OCI-LY1 (cell line): ENCODE data around the gene NFIB.

Experiments
- H2AFZ ChIP-seq: fragments of 200-600 bp; sonication (generic), shearing (Covaris generic); 2 replicates; pipeline ENCODE4 v1.6.0; 2014; ENCODE audit warnings: antibody characterized with exemption, mild to moderate bottlenecking, low read length
- H3F3A ChIP-seq: fragments of 200-600 bp; sonication (generic), shearing (Covaris generic); 2 replicates; pipeline ENCODE4 v1.6.0; 2014; ENCODE audit warnings: mild to moderate bottlenecking, antibody characterized with exemption, low read length, moderate library complexity; ENCODE audit not compliant: insufficient read depth
- H3K27ac ChIP-seq: fragments of 200-600 bp; sonication (generic); 2 replicates; pipeline ENCODE4 v1.5.1; 2014; ENCODE audit warnings: low read length, mixed run types, mild to moderate bottlenecking, low read depth; ENCODE audit not compliant: poor library complexity, severe bottlenecking
- H3K27me3 ChIP-seq: fragments of 200-600 bp; sonication (generic); 2 replicates; pipeline ENCODE4 v1.6.0; 2014; ENCODE audit warnings: antibody characterized with exemption, mild to moderate bottlenecking, low read length, moderate library complexity; ENCODE audit not compliant: insufficient read depth
- H3K36me3 ChIP-seq: fragments of 200-600 bp; sonication (generic); 2 replicates; pipeline ENCODE4 v1.6.1; 2014; ENCODE audit warnings: mild to moderate bottlenecking, antibody characterized with exemption, low read length, moderate library complexity, mixed read lengths; ENCODE audit not compliant: insufficient read depth
- H3K4me1 ChIP-seq: fragments of 200-600 bp; sonication (generic); 2 replicates; pipeline ENCODE4 v1.5.1; 2014; ENCODE audit warnings: mild to moderate bottlenecking, low read length, moderate library complexity; ENCODE audit not compliant: insufficient read depth, severe bottlenecking
- H3K4me2 ChIP-seq: fragments of 200-600 bp; sonication (generic), shearing (Covaris generic); 2 replicates; pipeline ENCODE4 v1.6.1; 2014; ENCODE audit warnings: low read length
- H3K4me3 ChIP-seq: fragments of 200-600 bp; sonication (generic); 2 replicates; pipeline ENCODE4 v1.5.1; 2014; ENCODE audit warnings: low read length, low read depth, mild to moderate bottlenecking, mixed read lengths; ENCODE audit not compliant: poor library complexity, severe bottlenecking
- H3K79me2 ChIP-seq: fragments of 200-600 bp; shearing (Covaris generic); 2 replicates; pipeline ENCODE4 v1.6.1; 2016; ENCODE audit warnings: mixed run types, low read length, mixed read lengths; ENCODE audit not compliant: insufficient read depth
- H3K9ac ChIP-seq: fragments of 200-600 bp; sonication (generic), shearing (Covaris generic); 2 replicates; pipeline ENCODE4 v1.6.1; 2014; ENCODE audit warnings: mild to moderate bottlenecking, low read length, mixed read lengths
- H3K9me2 ChIP-seq: fragments of 200-600 bp; sonication (generic), shearing (Covaris generic); 2 replicates; pipeline ENCODE4 v1.6.1; 2014; ENCODE audit warnings: low read depth, mild to moderate bottlenecking, low read length, mixed read lengths
- H3K9me3 ChIP-seq: fragments of 200-600 bp; shearing (Covaris generic); 2 replicates; pipeline ENCODE4 v1.6.1; 2014; ENCODE audit warnings: low read length, mixed read lengths
- H4K20me1 ChIP-seq: fragments of 200-600 bp; sonication (generic), shearing (Covaris generic); 2 replicates; pipeline ENCODE4 v1.6.0; 2016; ENCODE audit warnings: mild to moderate bottlenecking, low read length; ENCODE audit not compliant: insufficient read depth
- CTCF ChIP-seq: fragments of 200-600 bp; sonication (generic), shearing (Covaris generic); IDR thresholded peaks from 2 replicates; pipeline ENCODE4 v1.5.1; 2017; ENCODE audit warnings: mild to moderate bottlenecking, antibody characterized with exemption, low read length, moderate library complexity, mixed read lengths
- EZH2 ChIP-seq: fragments of 200-600 bp; sonication (generic), shearing (Covaris generic); IDR thresholded peaks from 2 replicates; pipeline ENCODE4 v1.8.0; 2017; ENCODE audit warnings: borderline replicate concordance, mixed run types, mild to moderate bottlenecking, antibody characterized with exemption, low read length, moderate library complexity, mixed read lengths

NFIB gene

DNA sequence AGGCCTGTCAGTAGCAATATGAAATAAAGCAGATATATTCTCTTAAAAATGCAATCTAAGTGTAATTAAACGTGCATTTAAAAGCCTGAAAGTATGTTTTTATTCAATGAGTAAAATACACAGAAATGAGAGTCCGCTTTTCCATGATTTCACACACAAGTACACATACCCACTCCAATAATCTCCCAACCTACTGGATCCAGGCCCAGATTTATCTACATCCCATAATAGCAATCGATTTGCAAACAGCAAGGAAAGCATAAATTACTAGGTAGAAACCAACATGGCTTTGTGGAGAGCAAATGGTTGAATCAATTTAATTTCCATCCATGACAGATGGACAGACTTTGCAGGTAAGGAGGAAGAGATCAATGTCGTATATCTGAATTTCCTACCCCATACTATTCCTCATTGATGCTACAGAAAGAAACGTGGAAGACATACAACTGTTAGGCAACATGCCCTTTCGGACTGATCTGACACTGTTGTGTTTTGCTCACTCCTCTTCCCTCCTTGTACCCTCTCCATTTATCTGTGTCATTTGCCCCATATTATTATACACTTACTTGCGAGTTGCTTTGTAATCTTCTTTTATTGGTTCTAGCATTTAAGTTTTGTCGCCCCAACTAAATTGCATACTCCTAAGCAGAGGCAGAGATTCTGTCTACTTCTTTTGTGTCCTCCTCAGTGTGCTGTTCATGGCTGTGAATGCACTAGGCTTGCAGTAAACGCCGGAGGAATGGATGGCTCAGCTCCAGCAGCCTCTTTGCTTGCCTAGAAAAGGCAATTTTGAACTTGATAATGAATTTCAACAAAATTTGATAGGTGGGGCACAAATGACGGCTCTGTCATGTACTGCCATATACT lies 133.6 kb downstream of the NFIB start:
- Histone ChIP-seq H2AFZ (no peak overlapping the region), H3K4me3 (no peak overlapping the region), H3F3A (no peaks in the 10 kb centered on the region), H3K79me2 (no peaks in the 10 kb centered on the region), H3K9ac (no peak overlapping the region), H3K9me3 (no peaks in the 10 kb centered on the region), H3K27me3 (no peaks in the 10 kb centered on the region), H3K9me2 (no peaks in the 10 kb centered on the region), H3K4me2 (no peak overlapping the region), H3K4me1 (no peaks in the 10 kb centered on the region), H3K36me3 (no peaks in the 10 kb centered on the region), H4K20me1 (no peaks in the 10 kb centered on the region), H3K27ac (no peak overlapping the region)
- no peak for TF ChIP-seq CTCF
- TF ChIP-seq EZH2, result no peak

GRCh38 chr9:14179449-14179848 lies 134.5 kb downstream of the NFIB start:
- Histone ChIP-seq H3K27ac (no peak overlapping the region), H3K79me2 (no peaks in the 10 kb centered on the region), H3K9me2 (no peaks in the 10 kb centered on the region), H3K27me3 (no peaks in the 10 kb centered on the region), H2AFZ (no peak overlapping the region), H3K9me3 (no peaks in the 10 kb centered on the region), H4K20me1 (no peaks in the 10 kb centered on the region), H3K4me1 (no peaks in the 10 kb centered on the region), H3K4me3 (no peak overlapping the region), H3F3A (no peaks in the 10 kb centered on the region), H3K36me3 (no peaks in the 10 kb centered on the region), H3K9ac (no peak overlapping the region), H3K4me2 (no peak overlapping the region)
- TF ChIP-seq CTCF (no peak), EZH2 (no peak)

GRCh38 chr9:14175778-14176177 lies 138.2 kb downstream of the NFIB start:
- TF ChIP-seq CTCF (no peak), EZH2 (no peak)
- Histone ChIP-seq H3K27me3 (no peaks in the 10 kb centered on the region), H3K9ac (no peak overlapping the region), H3K4me3 (no peak overlapping the region), H4K20me1 (no peaks in the 10 kb centered on the region), H3K9me2 (no peaks in the 10 kb centered on the region), H3F3A (no peaks in the 10 kb centered on the region), H3K4me2 (no peak overlapping the region), H3K27ac (no peak overlapping the region), H3K4me1 (no peaks in the 10 kb centered on the region), H3K79me2 (no peaks in the 10 kb centered on the region), H3K9me3 (no peaks in the 10 kb centered on the region), H3K36me3 (no peaks in the 10 kb centered on the region), H2AFZ (no peak overlapping the region)
